D721Med (cell line): ENCODE results near the gene DMRT1.
"Not testable (repeated sequence)": the region's sequence is repeated elsewhere in the genome, so short reads cannot be mapped to it uniquely, and the experiment has no call there.

ENCODE experiments used
- DNase-seq: peaks from one replicate; pipeline ENCODE4 v3.0.0; 2011; ENCODE audit warnings: low spot score; ENCODE audit not compliant: insufficient read length
- FAIRE-seq: peaks from 2 replicates; lab custom pipeline; 2011; peaks lifted over from hg19 to GRCh38; lab: Jason Lieb, UNC
- TF ChIP-seq, protein P1 (sequence below): IDR thresholded peaks from 2 replicates; pipeline ENCODE4 v1.5.1; 2012; ENCODE audit warnings: mild to moderate bottlenecking, control low read depth; ENCODE audit not compliant: insufficient read depth; ENCODE audit errors: missing control alignments

DMRT1 gene

DNA sequence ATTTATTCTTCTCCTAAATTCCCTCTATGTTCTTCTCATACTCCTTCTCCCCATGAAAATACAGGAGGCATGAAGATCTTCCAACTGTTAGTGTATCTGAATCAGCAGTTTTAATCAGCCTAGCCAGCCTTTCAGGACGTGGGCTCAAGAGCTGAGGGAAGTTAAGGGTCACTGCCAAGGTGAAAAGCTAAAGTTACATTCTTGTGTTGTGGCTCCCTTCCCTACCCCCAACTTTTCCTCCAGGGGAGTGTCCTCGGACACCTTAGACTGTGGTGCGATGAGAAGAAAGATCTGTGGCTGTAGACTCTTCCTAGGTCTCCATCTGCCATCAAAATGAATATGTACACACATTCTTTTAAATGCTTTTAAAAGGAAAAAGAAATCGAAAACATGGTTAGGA, 139.1 kb downstream of the DMRT1 start:
- DNase-seq (no peak), FAIRE-seq (no peak)
- TF ChIP-seq, protein P1, sequence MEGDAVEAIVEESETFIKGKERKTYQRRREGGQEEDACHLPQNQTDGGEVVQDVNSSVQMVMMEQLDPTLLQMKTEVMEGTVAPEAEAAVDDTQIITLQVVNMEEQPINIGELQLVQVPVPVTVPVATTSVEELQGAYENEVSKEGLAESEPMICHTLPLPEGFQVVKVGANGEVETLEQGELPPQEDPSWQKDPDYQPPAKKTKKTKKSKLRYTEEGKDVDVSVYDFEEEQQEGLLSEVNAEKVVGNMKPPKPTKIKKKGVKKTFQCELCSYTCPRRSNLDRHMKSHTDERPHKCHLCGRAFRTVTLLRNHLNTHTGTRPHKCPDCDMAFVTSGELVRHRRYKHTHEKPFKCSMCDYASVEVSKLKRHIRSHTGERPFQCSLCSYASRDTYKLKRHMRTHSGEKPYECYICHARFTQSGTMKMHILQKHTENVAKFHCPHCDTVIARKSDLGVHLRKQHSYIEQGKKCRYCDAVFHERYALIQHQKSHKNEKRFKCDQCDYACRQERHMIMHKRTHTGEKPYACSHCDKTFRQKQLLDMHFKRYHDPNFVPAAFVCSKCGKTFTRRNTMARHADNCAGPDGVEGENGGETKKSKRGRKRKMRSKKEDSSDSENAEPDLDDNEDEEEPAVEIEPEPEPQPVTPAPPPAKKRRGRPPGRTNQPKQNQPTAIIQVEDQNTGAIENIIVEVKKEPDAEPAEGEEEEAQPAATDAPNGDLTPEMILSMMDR: no peak

DNA sequence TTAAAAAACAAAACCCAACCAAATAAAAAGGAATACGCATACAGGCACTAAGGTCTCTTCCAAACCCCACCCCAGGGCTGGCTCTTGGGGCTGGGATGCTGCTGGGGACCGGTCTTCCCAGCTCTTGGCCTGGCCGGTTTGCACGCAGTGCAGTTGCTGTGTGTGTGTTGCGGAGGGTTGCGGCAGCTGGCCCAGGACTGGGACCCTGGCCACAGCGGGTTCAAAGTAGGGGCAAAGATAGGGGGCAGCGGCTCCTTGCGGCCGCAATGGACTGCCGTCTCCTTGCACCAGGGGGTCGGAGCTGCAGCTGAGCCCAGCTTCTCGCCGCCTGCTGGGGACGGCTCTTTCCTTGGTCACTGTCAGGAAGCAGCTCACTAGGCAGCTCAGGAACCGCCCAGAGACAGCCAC, 140.0 kb downstream of the DMRT1 start:
- FAIRE-seq: no peak
- TF ChIP-seq, protein P1: no peak

DNA sequence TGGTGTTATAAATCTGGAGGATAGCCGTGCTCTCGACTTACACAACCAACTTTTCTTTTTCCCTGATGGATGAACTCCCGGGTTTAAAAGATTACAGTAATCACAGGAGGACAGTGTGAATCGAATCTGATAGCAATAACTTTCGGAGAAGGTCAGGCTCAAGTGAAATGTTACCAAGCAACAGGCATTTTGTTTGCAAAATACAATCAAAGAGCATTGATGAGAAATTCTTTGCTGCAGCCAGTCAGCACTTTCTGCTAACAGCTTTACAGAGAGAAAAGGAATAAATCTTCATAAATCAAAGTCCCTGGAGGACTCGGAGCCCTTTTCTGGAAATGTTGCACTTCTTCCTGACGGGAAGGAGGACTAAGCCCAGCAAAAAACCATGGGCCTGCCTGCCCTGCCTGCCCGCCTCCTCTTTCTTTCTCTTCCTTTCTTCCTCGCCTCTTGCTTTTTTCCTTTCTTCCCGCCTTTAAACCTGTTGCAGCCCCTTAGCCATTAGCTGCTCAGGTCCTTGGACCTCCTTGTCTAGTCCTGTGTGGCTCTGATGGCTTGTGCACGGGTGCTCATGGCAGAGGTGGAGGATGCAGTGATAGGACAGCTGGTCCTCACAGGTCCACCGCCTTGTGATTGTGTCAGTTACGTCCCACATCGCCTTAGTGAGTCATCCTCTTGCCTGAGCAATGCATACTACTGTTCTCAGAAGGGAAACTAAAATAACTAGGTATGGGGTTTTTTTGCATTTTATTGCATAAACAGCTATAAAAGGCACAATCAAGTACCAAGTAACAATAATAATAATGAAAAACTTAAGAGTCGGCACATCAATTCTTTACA, 141.1 kb downstream of the DMRT1 start:
- TF ChIP-seq, protein P1: no peak
- FAIRE-seq: no peak
- no peak for DNase-seq

More for the DNA sequence above, 140.0 kb downstream of the DMRT1 start:
- DNase-seq: no peak

DNA sequence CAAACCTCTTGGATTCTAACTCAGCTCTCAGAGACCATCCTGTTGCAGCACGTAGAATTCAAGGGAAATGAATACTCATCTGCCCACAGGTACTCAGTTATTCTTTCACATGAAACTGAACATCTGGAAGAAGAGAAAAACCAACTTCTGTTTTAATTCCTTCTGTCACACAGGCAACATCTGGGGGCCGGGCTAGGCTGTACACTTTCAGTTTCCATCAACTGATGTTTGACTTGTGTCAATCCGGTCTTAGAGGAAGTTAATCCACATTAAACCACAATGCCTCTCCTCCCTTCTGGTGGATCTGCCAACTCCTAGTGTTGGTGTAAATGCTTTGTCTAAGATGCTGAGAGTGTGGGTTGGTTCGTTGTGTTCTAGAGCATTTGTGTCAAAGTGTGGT, 152.5 kb downstream of the DMRT1 start:
- DNase-seq (no peak), FAIRE-seq (no peak)
- TF ChIP-seq, protein P1: no peak

DNA sequence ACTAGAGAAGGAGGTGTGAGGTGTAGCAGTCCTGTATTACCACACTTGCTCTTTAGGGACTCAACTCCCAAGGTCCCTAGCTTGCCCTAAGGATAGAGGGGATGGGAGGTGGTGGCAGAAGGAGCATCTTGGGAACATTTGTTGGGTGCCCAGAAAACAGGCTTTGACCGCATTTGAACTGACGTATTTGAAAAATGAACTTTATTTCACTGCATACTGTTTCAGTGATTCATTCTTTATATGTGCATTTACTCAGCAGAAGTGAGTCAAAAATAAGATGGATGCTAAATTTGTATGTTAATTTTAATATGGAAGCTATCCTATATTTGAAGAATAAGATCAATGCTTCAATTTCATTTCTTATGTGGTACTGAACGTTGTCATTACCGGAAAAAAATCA, 153.7 kb downstream of the DMRT1 start:
- DNase-seq (no peak), FAIRE-seq (no peak)
- TF ChIP-seq, protein P1: no peak

DNA sequence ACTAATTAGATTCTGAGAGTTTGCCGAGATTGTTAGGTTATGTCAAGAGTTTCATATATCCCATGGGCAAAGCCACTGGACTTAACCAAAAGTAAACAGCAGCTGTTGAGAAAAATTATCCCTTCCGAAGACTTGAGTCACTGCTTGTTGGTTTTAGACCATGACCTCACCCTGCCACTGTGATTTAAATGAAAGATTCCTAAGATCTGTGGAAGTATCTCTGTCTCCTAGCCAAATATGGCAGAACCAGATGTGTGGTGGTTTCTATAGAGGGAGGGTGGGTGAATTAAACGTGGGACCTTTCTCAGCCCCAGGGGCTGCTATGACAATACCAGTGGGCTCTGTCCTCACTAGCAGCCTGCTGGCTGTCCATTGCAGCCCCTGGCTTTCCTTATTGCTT, 154.3 kb downstream of the DMRT1 start:
- TF ChIP-seq, protein P1: no peak
- FAIRE-seq (no peak), DNase-seq (no peak)

DNA sequence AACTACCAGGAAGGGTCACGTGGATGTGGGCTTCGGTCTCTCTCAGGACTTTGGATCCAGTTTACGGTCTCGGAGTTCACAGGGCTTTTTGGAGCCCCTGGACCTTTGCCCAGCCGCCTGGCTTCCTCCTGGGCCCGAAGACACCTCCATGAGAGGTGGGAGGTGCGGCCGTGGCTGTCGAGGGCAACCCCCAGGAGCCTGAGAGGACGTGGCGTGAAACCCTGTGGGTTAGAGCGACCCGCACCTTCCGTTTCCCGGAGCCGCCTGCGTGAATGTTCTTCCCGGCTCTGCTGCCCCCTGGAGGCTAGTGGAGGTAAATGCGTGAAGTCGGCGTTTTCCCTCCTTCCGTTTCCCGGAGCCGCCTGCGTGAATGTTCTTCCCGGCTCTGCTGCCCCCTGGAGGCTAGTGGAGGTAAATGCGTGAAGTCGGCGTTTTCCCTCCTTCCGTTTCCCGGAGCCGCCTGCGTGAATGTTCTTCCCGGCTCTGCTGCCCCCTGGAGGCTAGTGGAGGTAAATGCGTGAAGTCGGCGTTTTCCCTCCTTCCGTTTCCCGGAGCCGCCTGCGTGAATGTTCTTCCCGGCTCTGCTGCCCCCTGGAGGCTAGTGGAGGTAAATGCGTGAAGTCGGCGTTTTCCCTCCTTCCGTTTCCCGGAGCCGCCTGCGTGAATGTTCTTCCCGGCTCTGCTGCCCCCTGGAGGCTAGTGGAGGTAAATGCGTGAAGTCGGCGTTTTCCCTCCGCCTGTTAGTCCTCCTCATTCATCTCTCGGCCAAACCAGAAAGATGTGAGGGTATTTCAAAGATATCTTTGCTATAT, 157.0 kb downstream of the DMRT1 start:
- FAIRE-seq, DNase-seq: not testable (repeated sequence)
